SJSA1 (cell line): ENCODE results near the gene ATAD5. TPM values are rescaled to one million over a fixed set of nuclear protein-coding genes. Genes with fewer than 3 reads are reported as not detected.
A peak's percentile ranks its signal among the peaks of the same experiment; 100 is the strongest.

Experiments used
- DNase-seq, 2 experiments: peaks; one replicate each; pipeline ENCODE4 v3.0.0-alpha.2; 2015 to 2020; ENCODE audit warnings: low spot score in 2 of 2, low read depth in 1 of 2
- H3K27ac ChIP-seq: fragments of 250-450 bp; sonication (Bioruptor Pico); 2 replicates; pipeline ENCODE4 v1.5.1; 2020; ENCODE audit warnings: mild to moderate bottlenecking, moderate library complexity
- H3K27me3 ChIP-seq: fragments of 250-450 bp; sonication (Bioruptor Pico); replicated peaks from 2 replicates; pipeline ENCODE4 v1.5.1; 2020; ENCODE audit warnings: mild to moderate bottlenecking, moderate library complexity
- H3K36me3 ChIP-seq: fragments of 250-450 bp; sonication (Bioruptor Pico); 2 replicates; pipeline ENCODE4 v1.5.1; 2020; ENCODE audit warnings: mild to moderate bottlenecking
- H3K4me1 ChIP-seq: fragments of 250-450 bp; sonication (Bioruptor Pico); replicated peaks from 2 replicates; pipeline ENCODE4 v1.6.1; 2021; ENCODE audit warnings: mild to moderate bottlenecking
- H3K4me3 ChIP-seq: fragments of 250-450 bp; sonication (Bioruptor Pico); 2 replicates; pipeline ENCODE4 v1.5.1; 2020; ENCODE audit warnings: mild to moderate bottlenecking
- H3K9me3 ChIP-seq: fragments of 250-450 bp; sonication (Bioruptor Pico); replicated peaks from 2 replicates; pipeline ENCODE4 v1.5.1; 2020; ENCODE audit warnings: mild to moderate bottlenecking
- total RNA-seq: library from RNA; depleted of rRNA; stranded (reverse); fragments of >200 nt; shearing (Covaris generic); gene quantifications from 2 replicates; pipeline ENCODE4 v1.2.3, GENCODE V29; 2014; rRNA removed

Gene ATAD5, protein sequence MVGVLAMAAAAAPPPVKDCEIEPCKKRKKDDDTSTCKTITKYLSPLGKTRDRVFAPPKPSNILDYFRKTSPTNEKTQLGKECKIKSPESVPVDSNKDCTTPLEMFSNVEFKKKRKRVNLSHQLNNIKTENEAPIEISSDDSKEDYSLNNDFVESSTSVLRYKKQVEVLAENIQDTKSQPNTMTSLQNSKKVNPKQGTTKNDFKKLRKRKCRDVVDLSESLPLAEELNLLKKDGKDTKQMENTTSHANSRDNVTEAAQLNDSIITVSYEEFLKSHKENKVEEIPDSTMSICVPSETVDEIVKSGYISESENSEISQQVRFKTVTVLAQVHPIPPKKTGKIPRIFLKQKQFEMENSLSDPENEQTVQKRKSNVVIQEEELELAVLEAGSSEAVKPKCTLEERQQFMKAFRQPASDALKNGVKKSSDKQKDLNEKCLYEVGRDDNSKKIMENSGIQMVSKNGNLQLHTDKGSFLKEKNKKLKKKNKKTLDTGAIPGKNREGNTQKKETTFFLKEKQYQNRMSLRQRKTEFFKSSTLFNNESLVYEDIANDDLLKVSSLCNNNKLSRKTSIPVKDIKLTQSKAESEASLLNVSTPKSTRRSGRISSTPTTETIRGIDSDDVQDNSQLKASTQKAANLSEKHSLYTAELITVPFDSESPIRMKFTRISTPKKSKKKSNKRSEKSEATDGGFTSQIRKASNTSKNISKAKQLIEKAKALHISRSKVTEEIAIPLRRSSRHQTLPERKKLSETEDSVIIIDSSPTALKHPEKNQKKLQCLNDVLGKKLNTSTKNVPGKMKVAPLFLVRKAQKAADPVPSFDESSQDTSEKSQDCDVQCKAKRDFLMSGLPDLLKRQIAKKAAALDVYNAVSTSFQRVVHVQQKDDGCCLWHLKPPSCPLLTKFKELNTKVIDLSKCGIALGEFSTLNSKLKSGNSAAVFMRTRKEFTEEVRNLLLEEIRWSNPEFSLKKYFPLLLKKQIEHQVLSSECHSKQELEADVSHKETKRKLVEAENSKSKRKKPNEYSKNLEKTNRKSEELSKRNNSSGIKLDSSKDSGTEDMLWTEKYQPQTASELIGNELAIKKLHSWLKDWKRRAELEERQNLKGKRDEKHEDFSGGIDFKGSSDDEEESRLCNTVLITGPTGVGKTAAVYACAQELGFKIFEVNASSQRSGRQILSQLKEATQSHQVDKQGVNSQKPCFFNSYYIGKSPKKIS (N-terminal part only)
- total RNA-seq, result 7.7 and 11.6 TPM in 2 replicates

GRCh38 chr17:30831663-30832437, at the start of gene ATAD5:
Gene ATAD5, plus strand, starts transcription at chr17:30831966. Its CDS starts 382 bp downstream, at chr17:30832348.
- Histone ChIP-seq H3K9me3 (no peaks in the 10 kb centered on the region), H3K27me3 (no peaks in the 10 kb centered on the region), H3K36me3 (peaks cover 33% of the 10 kb centered on the region), H3K4me1 (peaks cover 10% of the 10 kb centered on the region), H3K27ac (peak within 1 kb of the TSS; percentile 86), H3K4me3 (peak within 1 kb of the TSS; percentile 85)
- DNase-seq, result peak; percentile 82 to 91

GRCh38 chr17:30782206-30782605, 49.6 kb upstream of the ATAD5 start:
- DNase-seq, result no peak
- Histone ChIP-seq H3K9me3 (no peaks in the 10 kb centered on the region), H3K27ac (no peak overlapping the region), H3K4me1 (no peaks in the 10 kb centered on the region), H3K27me3 (no peaks in the 10 kb centered on the region), H3K36me3 (peaks cover 68% of the 10 kb centered on the region), H3K4me3 (no peak overlapping the region)

DNA sequence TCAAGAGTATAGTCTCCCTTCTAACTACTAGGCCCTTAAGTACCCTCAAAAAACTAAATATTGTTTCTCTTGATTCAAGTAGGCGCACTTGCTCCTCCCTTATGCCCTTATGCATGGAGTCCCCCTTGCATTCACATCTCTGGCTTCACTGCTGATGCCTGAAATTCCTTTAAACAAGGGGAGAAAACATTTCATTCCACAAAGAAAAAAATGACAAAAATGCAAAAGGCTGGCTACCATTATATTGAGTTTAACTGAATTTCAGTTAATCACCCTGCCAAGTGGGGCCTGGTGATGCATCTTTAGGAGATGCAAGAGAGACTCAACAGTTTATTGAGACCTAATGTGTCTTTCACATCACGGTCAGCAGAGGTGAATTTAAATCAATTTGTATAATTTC, 42.8 kb upstream of the ATAD5 start:
- Histone ChIP-seq H3K4me1 (no peaks in the 10 kb centered on the region; the same call in 1 of the 2 replicates), H3K27me3 (no peaks in the 10 kb centered on the region), H3K36me3 (peaks cover 83% of the 10 kb centered on the region), H3K27ac (no peak overlapping the region), H3K9me3 (no peaks in the 10 kb centered on the region), H3K4me3 (no peak overlapping the region)
- DNase-seq, result peak in 1 of 2 experiments; percentile 31

- no peak overlapping the region for H3K4me3 ChIP-seq
- no peaks in the 10 kb centered on the region for H3K27me3 ChIP-seq
- no peak overlapping the region for H3K27ac ChIP-seq
- no peaks in the 10 kb centered on the region for H3K9me3 ChIP-seq
- no peak for DNase-seq
- peaks cover 81% of the 10 kb centered on the region for H3K36me3 ChIP-seq
- H3K4me1 ChIP-seq, result no peaks in the 10 kb centered on the region; the same call in 1 of the 2 replicates
Observed at GRCh38 chr17:30790279-30790678, 41.5 kb upstream of the ATAD5 start.

DNA sequence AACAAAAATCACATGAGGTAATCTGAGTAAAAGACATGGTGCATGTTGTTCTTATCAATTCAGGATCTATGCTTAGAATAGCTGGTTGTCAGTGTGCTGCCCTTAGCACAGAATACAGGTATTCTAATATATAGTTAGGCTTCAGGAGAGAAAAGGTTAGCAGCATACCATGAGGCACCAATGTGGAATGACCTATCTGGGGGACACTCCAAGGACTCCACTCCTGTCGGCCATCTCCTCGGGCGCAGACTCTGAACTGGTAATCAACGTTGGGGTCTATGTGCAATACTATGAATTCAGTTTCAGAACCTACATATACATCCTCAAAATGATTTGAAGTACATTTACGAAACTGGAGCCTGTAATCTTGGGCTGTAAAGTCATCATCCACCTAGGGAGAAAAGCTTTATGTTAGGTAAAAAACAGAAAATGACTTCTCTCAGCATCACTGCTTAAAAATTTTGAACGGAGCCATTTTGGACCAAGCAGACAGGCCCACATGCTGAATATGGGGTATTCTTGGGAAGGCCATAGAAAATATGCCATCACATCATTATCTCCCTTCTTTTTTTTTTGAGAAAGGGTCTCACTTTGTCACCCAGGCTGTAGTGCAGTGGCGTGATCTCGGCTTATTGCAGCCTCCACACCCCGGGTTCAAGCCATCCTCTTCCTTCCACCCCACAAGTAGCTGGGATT, 38.3 kb upstream of the ATAD5 start:
- H3K27ac ChIP-seq, result no peak overlapping the region
- no peak for DNase-seq
- H3K4me3 ChIP-seq, result no peak overlapping the region
- H3K9me3 ChIP-seq, result no peaks in the 10 kb centered on the region
- H3K27me3 ChIP-seq, result no peaks in the 10 kb centered on the region
- H3K4me1 ChIP-seq, result no peaks in the 10 kb centered on the region; the same call in 1 of the 2 replicates
- H3K36me3 ChIP-seq, result peaks cover 70% of the 10 kb centered on the region

GRCh38 chr17:30794372-30794771, 37.4 kb upstream of the ATAD5 start:
- Histone ChIP-seq H3K9me3 (no peaks in the 10 kb centered on the region), H3K27ac (no peak overlapping the region), H3K4me3 (no peak overlapping the region), H3K36me3 (peaks cover 63% of the 10 kb centered on the region), H3K4me1 (no peaks in the 10 kb centered on the region), H3K27me3 (no peaks in the 10 kb centered on the region)
- DNase-seq, result no peak

GRCh38 chr17:30796016-30796415, 35.8 kb upstream of the ATAD5 start:
- Histone ChIP-seq H3K4me1 (no peaks in the 10 kb centered on the region), H3K36me3 (peaks cover 67% of the 10 kb centered on the region), H3K4me3 (no peak overlapping the region), H3K27ac (no peak overlapping the region), H3K27me3 (no peaks in the 10 kb centered on the region), H3K9me3 (no peaks in the 10 kb centered on the region)
- DNase-seq, result no peak

DNA sequence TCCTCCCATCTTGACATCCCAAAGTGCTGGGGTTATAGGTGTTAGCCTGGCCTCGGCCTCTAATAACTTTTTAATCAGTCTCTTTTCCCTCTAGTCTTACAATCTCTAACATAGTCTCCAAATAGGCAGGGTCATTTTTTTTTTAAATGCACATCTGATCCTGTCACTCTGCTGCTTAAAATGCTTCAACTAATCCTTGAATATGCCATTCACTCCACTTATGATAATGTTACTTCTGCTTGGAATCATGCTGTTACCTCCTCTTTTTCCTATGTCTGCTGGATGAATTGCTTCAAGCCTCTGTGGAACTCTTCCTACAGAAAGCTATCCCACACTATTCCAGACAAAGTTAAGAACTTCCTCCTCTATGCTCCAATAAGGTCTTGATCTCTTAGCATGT, 30.1 kb upstream of the ATAD5 start:
- H3K36me3 ChIP-seq, result peaks cover 40% of the 10 kb centered on the region
- no peaks in the 10 kb centered on the region for H3K9me3 ChIP-seq
- H3K4me1 ChIP-seq, result no peaks in the 10 kb centered on the region
- no peak for DNase-seq
- H3K27ac ChIP-seq, result no peak overlapping the region
- H3K4me3 ChIP-seq, result no peak overlapping the region
- no peaks in the 10 kb centered on the region for H3K27me3 ChIP-seq

GRCh38 chr17:30805944-30806456, 25.8 kb upstream of the ATAD5 start:
- Histone ChIP-seq H3K9me3 (no peaks in the 10 kb centered on the region), H3K27me3 (no peaks in the 10 kb centered on the region), H3K4me3 (no peak overlapping the region), H3K4me1 (no peaks in the 10 kb centered on the region), H3K27ac (no peak overlapping the region), H3K36me3 (peaks cover 17% of the 10 kb centered on the region)
- DNase-seq, result no peak

DNA sequence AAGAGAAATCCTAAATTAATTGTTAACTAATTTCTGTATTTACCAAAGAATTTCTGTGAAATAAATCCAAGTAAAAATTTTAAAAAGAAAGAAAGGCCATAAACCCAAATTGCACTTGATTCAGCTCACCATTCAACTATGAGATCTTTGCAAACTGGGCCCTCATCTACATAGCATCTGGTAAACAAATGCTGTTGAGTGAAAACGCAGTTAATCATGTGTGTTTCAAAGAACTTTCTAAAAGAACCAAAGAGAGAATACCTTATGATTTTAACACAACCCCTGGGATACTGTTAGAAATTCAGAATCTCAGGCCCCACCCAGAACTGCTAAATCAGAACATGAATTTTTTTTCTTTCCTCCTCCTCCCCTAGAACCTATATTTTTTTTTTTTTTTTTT, 23.9 kb upstream of the ATAD5 start:
- Histone ChIP-seq H3K4me3 (no peak overlapping the region), H3K4me1 (peaks cover 7% of the 10 kb centered on the region), H3K27me3 (no peaks in the 10 kb centered on the region), H3K9me3 (no peaks in the 10 kb centered on the region), H3K27ac (no peak overlapping the region), H3K36me3 (peaks cover 7% of the 10 kb centered on the region)
- no peak for DNase-seq

GRCh38 chr17:30808785-30809286, 22.9 kb upstream of the ATAD5 start:
- Histone ChIP-seq H3K4me1 (peaks cover 7% of the 10 kb centered on the region), H3K36me3 (no peaks in the 10 kb centered on the region; the same call in 1 of the 2 replicates), H3K27me3 (no peaks in the 10 kb centered on the region), H3K9me3 (no peaks in the 10 kb centered on the region), H3K27ac (no peak overlapping the region), H3K4me3 (no peak overlapping the region)
- no peak for DNase-seq

GRCh38 chr17:30809867-30810266, 21.9 kb upstream of the ATAD5 start:
- Histone ChIP-seq H3K36me3 (no peaks in the 10 kb centered on the region; the same call in 1 of the 2 replicates), H3K27me3 (no peaks in the 10 kb centered on the region), H3K27ac (no peak overlapping the region), H3K4me1 (peaks cover 7% of the 10 kb centered on the region), H3K4me3 (no peak overlapping the region), H3K9me3 (no peaks in the 10 kb centered on the region)
- no peak for DNase-seq
